Measurements from ENCODE around the gene BIN2. TPM values are rescaled to one million over a fixed set of nuclear protein-coding genes. Genes with fewer than 3 reads are reported as not detected.

Gene BIN2
- total RNA-seq, 1 experiment from 2014 or later: not detected

GRCh38 chr12:51360315-51360714, 36.3 kb upstream of the BIN2 start:
- no peak for TF ChIP-seq CTCF (conservative IDR thresholded peaks at IDR 0.05)
- Histone ChIP-seq H2BK120ac (ENCODE audit: low read depth, low read length, poor library complexity, severe bottlenecking) (no peak overlapping the region), H2AFZ (ENCODE audit: low read length) (no peak overlapping the region), H3K56ac (ENCODE audit: insufficient read length, low read depth, low read length) (no peak overlapping the region), H3K9me3 (ENCODE audit: control insufficient read depth, low read depth, low read length) (no peaks in the 10 kb centered on the region), H2AK5ac (ENCODE audit: insufficient read length, low read length) (no peak overlapping the region), H3K18ac (ENCODE audit: insufficient read length, low read depth, low read length) (no peak overlapping the region), H3K27me3 (ENCODE audit: insufficient read depth, low read length) (no peaks in the 10 kb centered on the region), H3K27ac (ENCODE audit: insufficient read length, low read depth, low read length) (no peak overlapping the region), H2BK12ac (ENCODE audit: insufficient read length, low read depth, low read length) (no peak overlapping the region), H4K8ac (replicated peaks; ENCODE audit: insufficient read length, low read depth, low read length) (no peak overlapping the region), H3K79me1 (ENCODE audit: insufficient read depth, low read depth, low read length, poor library complexity, severe bottlenecking) (no peaks in the 10 kb centered on the region), H3T11ph (ENCODE audit: low read length) (no peak overlapping the region), H3K4me2 (ENCODE audit: insufficient read depth, insufficient read length, low read length) (no peak overlapping the region), H3K9ac (ENCODE audit: extremely low read depth, insufficient read length, low read length) (no peak overlapping the region), H2BK5ac (ENCODE audit: insufficient read length, low read length) (no peak overlapping the region), H4K20me1 (ENCODE audit: control insufficient read depth, insufficient read depth, insufficient read length) (no peaks in the 10 kb centered on the region), H3K4me1 (ENCODE audit: insufficient read depth, low read length) (no peaks in the 10 kb centered on the region), H4K5ac (ENCODE audit: insufficient read length, low read depth, low read length) (no peak overlapping the region), H2BK20ac (ENCODE audit: low read depth, low read length, poor library complexity, severe bottlenecking) (no peak overlapping the region), H3K14ac (ENCODE audit: insufficient read depth, low read length) (no peak overlapping the region), H3K4ac (ENCODE audit: low read depth, low read length) (no peak overlapping the region), H3K79me2 (ENCODE audit: insufficient read depth, low read length) (no peaks in the 10 kb centered on the region), H4K91ac (ENCODE audit: insufficient read length, low read depth, low read length) (no peak overlapping the region), H3K23ac (ENCODE audit: insufficient read length, low read depth, low read length) (no peak overlapping the region), H3K23me2 (ENCODE audit: insufficient read length, low read depth, low read length, poor library complexity, severe bottlenecking) (no peaks in the 10 kb centered on the region), H2BK15ac (ENCODE audit: low read depth, low read length) (no peak overlapping the region)
- no peaks in the 10 kb centered on the region for H3K9me3 Mint-ChIP-seq
- WGBS (ENCODE audit: extremely low coverage, insufficient read length, low lambda C conversion rate): no CpG with 5 or more reads among the region's 2 CpGs
- DNase-seq: no peak
- no peak overlapping the region; a peak in 1 of 7 replicates for H3K27ac Mint-ChIP-seq
- peaks cover 5 to 34% (median 29%) of the 10 kb centered on the region in 3 experiments; a peak in 6 of 7 replicates for H3K36me3 Mint-ChIP-seq (ENCODE audit: insufficient read depth in 1 of 3, low read depth in 3 of 3)
- H3K4me3 Mint-ChIP-seq: no peak overlapping the region
- H3K4me1 Mint-ChIP-seq: no peaks in the 10 kb centered on the region
- no peaks in the 10 kb centered on the region for H3K27me3 Mint-ChIP-seq (ENCODE audit: low read depth)
